Measurements from ENCODE around the gene DHRS4.
A peak's percentile ranks its signal among the peaks of the same experiment; 100 is the strongest.
"Not testable (repeated sequence)": the region's sequence is repeated elsewhere in the genome, so short reads cannot be mapped to it uniquely, and the experiment has no call there.

DHRS4 gene

DNA sequence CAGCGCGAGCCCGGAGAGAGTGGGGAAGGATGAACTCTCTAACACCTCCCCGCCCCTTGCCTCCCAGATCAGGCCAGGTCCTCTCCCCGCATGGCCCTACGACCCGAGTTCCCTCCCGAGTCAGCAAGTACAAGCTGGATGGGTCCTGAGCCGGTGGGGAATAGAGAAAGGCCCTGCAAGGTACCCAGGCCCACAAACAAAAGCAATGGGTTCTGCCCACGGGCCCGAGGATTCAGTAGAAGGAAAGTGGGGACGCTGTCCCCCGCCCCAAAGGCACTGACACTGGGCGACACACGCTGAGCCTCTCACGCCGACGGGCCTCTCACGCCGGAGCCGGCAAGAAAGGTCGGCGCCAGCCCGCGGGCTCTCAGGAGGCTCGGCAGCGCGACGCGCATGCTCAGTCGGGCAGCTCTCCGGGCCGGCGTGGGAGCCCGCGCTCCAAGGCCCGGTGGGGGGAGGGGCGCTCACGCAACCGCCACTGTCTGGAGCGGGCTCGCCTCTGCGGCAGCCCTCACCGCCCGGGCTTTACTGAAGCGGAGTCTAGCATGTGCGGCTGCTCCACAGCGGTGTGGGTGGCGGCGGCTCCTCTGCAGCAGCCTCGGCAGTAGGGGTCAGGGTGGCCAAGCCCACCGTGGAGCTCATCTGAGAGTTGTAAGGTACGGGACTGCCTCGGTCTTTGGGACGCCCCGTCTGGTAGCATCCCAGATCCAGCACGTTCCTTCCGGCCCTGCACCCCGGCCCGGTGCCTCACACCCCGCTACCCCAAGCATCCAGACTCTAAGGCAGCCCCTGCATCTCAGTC, 16.1 kb downstream of the DHRS4 start:
- not testable (repeated sequence) for H3K4me1 ChIP-seq (ENCODE audit: control insufficient read depth, insufficient read depth, low read length); H3K4me3 ChIP-seq (ENCODE audit: low read length); H3K27me3 ChIP-seq (ENCODE audit: control insufficient read depth, insufficient read depth, low read length); H3K9me3 ChIP-seq (ENCODE audit: control insufficient read depth, low read length); H3K36me3 ChIP-seq (ENCODE audit: control insufficient read depth, insufficient read depth, low read length)
- H3K9ac ChIP-seq (ENCODE audit: low read length): peak overlapping the region; percentile 28

DNA sequence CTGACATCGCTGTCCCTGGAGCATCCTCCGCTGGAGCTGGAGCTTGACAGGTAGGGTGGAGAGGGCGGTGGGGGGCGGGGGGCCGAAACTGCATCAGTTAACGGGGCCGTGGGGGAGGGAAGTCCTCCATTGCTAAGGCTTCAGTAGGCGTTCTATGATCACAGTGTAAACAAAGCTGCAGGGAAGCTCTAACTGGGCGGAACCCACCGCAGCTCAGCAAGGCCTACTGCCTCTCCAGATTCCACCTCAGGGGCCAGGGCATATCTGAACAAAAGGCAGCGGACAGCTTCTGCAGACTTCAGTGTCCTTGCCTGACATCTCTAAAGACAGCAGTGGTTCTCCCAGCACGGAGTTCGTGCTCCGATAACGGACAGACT, 16.7 kb downstream of the DHRS4 start:
- H3K9me3 ChIP-seq (ENCODE audit: control insufficient read depth, low read length); H3K4me3 ChIP-seq (ENCODE audit: low read length); H3K27me3 ChIP-seq (ENCODE audit: control insufficient read depth, insufficient read depth, low read length); H3K9ac ChIP-seq (ENCODE audit: low read length); H3K36me3 ChIP-seq (ENCODE audit: control insufficient read depth, insufficient read depth, low read length); H3K4me1 ChIP-seq (ENCODE audit: control insufficient read depth, insufficient read depth, low read length): not testable (repeated sequence)

DNA sequence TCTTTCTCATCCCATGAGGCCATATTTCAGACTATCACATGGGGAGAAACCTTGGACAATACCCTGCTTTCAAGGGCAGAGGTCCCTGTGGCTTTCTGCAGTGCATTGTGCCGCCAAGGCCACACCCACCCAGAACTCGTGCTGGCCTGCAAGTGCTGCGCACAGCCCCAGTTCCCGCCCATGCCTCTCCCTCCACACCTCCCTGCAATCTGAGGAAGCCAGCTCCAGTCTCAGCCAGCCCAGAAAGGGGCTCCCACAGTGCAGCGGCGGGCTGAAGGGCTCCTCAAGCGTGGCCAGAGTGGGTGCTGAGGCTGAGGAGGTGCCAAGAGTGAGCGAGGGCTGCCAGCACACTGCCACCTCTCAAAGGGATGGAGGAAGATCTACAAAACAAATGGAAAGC, 19.6 kb downstream of the DHRS4 start:
- H3K9me3 ChIP-seq (ENCODE audit: control insufficient read depth, low read length); H3K27me3 ChIP-seq (ENCODE audit: control insufficient read depth, insufficient read depth, low read length); H3K4me1 ChIP-seq (ENCODE audit: control insufficient read depth, insufficient read depth, low read length); H3K36me3 ChIP-seq (ENCODE audit: control insufficient read depth, insufficient read depth, low read length); H3K4me3 ChIP-seq (ENCODE audit: low read length); H3K9ac ChIP-seq (ENCODE audit: low read length): not testable (repeated sequence)

DNA sequence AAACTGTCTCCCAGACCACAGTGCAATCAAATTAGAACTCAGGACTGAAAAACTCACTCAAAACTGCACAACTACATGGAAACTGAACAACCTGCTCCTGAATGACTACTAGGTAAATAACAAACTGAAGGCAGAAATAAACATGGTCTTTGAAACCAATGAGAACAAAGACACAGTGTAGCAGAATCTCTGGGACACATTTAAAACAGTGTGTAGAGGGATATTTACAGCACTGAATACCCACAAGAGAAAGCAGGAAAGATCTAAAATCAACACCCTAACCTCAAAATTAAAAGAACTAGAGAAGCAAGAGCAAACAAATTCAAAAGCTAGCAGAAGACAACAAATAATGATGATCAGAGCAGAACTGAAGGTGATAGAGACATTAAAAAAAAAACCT, 20.5 kb downstream of the DHRS4 start:
- not testable (repeated sequence) for H3K27me3 ChIP-seq (ENCODE audit: control insufficient read depth, insufficient read depth, low read length); H3K36me3 ChIP-seq (ENCODE audit: control insufficient read depth, insufficient read depth, low read length); H3K9me3 ChIP-seq (ENCODE audit: control insufficient read depth, low read length); H3K4me3 ChIP-seq (ENCODE audit: low read length); H3K9ac ChIP-seq (ENCODE audit: low read length); H3K4me1 ChIP-seq (ENCODE audit: control insufficient read depth, insufficient read depth, low read length)

DNA sequence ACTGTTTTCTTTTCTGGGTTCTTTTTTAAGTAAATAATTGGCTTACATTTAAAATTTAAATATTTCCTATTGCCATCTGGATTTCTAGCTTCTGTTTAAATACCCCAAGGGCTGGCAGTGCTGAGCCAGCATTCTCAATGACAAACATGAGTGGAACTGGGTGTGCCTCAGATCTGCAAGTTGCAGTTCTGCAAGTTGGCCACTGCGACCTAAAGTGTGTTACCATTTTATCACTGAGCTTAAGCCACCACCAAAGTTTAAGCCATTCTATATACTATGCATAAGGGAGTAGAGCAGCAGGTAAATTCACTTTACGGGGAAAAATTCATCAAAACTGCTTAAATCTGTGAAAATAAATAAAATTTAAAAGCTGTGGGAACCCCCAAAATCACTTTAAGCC, 23.6 kb downstream of the DHRS4 start:
- not testable (repeated sequence) for H3K4me1 ChIP-seq (ENCODE audit: control insufficient read depth, insufficient read depth, low read length); H3K36me3 ChIP-seq (ENCODE audit: control insufficient read depth, insufficient read depth, low read length)

DNA sequence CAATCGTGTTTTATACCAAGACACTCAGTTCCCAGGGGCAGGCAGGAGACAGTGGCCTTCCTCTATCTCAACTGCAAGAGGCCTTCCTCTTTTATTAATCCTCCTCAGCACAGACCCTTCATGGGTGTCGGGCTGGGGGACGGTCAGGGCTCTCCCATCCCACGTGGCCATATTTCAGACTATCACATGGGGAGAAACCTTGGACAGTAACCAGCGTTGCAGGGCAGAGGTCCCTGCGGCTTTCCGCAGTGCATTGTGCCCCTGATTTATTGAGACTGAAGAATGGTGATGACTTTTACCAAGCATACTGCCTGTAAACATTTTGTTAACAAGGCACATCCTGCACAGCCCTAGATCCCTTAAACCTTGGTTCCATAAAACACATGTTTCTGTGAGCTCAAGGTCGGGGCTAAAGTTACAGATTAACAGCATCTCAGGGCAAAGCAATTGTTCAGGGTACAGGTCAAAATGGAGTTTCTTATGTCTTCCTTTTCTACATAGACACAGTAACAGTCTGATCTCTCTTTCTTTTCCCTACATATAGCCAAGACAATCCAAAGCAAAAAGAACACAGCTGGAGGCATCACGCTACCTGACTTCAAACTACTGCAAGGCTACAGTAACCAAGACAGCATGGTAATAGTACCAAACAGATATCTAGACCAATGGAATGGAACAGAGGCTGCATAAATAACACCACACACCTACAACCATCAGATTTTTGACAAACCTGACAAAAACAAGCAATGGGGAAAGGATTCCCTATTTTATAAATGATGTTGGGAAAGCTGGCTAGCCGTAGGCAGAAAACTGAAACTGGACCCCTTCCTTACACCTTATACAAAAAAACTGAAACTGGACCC, 28.6 kb downstream of the DHRS4 start:
- not testable (repeated sequence) for H3K4me1 ChIP-seq (ENCODE audit: control insufficient read depth, insufficient read depth, low read length); H3K4me3 ChIP-seq (ENCODE audit: low read length); H3K9me3 ChIP-seq (ENCODE audit: control insufficient read depth, low read length); H3K36me3 ChIP-seq (ENCODE audit: control insufficient read depth, insufficient read depth, low read length); H3K27me3 ChIP-seq (ENCODE audit: control insufficient read depth, insufficient read depth, low read length); H3K9ac ChIP-seq (ENCODE audit: low read length)

More for the DNA sequence above, 23.6 kb downstream of the DHRS4 start:
- not testable (repeated sequence) for H3K4me3 ChIP-seq (ENCODE audit: low read length); H3K27me3 ChIP-seq (ENCODE audit: control insufficient read depth, insufficient read depth, low read length); H3K9ac ChIP-seq (ENCODE audit: low read length); H3K9me3 ChIP-seq (ENCODE audit: control insufficient read depth, low read length)

DNA sequence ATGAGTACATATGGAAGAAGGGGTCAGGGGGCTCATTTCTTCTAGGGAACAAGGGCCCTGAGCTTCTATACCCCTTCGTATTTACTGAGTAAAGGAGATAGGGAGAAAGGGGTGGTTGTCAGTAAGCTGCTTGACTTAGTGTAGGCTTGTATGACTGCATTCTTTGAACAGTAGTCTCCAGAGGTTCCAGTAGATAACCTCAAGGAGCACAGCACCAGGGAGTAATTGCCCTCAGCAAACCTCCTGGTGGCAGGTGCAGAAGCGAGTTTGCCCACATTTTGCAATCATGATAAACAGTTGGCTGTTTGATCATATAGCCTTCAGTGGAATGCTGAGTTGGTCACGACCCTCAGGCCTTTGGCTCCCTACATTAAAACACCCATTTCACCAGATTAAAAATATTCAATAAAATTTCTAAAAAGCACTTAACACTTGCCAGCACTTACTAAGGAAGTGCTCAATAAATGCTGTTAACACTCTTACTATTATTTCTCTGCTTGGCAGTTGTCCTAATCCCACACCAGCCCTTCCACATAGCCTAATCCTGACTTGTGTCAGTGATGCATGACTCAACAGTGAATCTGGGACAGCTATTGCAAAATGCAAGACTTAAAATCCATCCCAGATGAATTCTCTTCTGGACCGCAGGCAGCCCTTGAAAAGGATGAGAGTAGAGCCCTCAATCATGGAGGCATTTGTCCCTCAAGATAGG, 31.5 kb downstream of the DHRS4 start:
- H3K27me3 ChIP-seq (ENCODE audit: control insufficient read depth, insufficient read depth, low read length): no peaks in the 10 kb centered on the region
- H3K9me3 ChIP-seq (ENCODE audit: control insufficient read depth, low read length): no peaks in the 10 kb centered on the region
- H3K36me3 ChIP-seq (ENCODE audit: control insufficient read depth, insufficient read depth, low read length): no peaks in the 10 kb centered on the region
- no peak overlapping the region for H3K4me3 ChIP-seq (ENCODE audit: low read length)
- H3K4me1 ChIP-seq (ENCODE audit: control insufficient read depth, insufficient read depth, low read length): peaks cover 7% of the 10 kb centered on the region
- no peak overlapping the region for H3K9ac ChIP-seq (ENCODE audit: low read length)

DNA sequence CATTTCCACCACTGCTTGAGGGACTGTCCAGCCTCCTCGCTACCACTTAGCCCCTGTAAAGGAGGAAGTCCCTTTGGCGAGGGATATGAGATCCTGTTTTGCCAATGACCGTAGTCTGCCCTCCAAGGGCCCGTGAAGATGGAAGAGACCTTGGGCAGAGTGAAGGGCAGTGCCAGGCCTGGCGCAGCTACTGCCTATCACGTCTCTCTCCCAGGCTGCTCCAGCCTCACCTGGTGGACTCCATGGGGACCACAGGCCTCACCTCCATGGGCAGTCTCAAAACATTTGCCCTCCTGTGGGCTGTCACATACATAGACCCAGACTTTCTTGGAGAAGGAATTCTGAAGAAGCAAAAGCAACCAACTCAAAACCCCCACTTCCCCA, 34.6 kb downstream of the DHRS4 start:
- not testable (repeated sequence) for H3K27me3 ChIP-seq (ENCODE audit: control insufficient read depth, insufficient read depth, low read length); H3K4me1 ChIP-seq (ENCODE audit: control insufficient read depth, insufficient read depth, low read length); H3K36me3 ChIP-seq (ENCODE audit: control insufficient read depth, insufficient read depth, low read length); H3K9me3 ChIP-seq (ENCODE audit: control insufficient read depth, low read length); H3K9ac ChIP-seq (ENCODE audit: low read length); H3K4me3 ChIP-seq (ENCODE audit: low read length)

DNA sequence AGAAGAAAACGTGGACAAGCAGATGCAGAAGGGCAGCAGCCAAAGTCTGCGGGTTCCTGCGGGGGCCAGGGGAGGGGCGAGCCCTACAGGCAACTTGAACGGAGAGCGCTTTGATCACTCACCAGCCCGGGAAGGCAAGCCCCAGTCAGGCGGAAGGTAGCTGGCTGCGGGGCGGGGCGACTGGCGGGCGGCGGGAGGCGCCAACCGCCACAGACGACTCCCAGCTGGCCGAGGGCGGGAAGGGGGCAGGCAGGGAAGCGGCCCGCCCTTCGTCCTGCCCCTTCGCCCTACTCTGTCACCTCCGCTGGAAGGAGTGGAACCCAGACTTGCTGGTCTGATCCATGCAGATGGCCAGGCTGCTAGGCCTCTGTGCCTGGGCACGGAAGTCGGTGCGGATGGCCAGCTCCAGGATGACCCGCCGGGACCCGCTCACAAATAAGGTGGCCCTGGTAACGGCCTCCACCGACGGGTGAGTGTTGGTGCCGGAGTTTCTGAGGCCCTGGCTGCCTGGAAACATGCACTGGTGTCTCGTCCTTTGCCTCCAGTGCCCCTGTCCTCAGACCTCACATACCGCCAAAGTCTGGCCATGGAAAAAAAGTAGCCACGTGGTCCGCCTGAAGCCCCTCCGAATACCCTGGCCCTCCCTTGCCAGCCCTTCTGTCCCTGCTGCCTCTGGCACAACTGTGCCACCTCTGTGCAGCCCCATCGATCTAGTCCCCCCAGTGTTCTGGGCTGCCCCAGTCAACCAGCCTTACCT, 35.2 kb downstream of the DHRS4 start, which contains the start of gene DHRS4L2:
TSS of gene DHRS4L2 (plus strand) at position 323 of the 757 bp plus-strand sequence. CDS start at position 342, 19 bp downstream.
- not testable (repeated sequence) for H3K9me3 ChIP-seq (ENCODE audit: control insufficient read depth, low read length); H3K27me3 ChIP-seq (ENCODE audit: control insufficient read depth, insufficient read depth, low read length); H3K36me3 ChIP-seq (ENCODE audit: control insufficient read depth, insufficient read depth, low read length); H3K4me3 ChIP-seq (ENCODE audit: low read length); H3K4me1 ChIP-seq (ENCODE audit: control insufficient read depth, insufficient read depth, low read length)
- peak within 1 kb of the TSS; percentile 23 for H3K9ac ChIP-seq (ENCODE audit: low read length)

DNA sequence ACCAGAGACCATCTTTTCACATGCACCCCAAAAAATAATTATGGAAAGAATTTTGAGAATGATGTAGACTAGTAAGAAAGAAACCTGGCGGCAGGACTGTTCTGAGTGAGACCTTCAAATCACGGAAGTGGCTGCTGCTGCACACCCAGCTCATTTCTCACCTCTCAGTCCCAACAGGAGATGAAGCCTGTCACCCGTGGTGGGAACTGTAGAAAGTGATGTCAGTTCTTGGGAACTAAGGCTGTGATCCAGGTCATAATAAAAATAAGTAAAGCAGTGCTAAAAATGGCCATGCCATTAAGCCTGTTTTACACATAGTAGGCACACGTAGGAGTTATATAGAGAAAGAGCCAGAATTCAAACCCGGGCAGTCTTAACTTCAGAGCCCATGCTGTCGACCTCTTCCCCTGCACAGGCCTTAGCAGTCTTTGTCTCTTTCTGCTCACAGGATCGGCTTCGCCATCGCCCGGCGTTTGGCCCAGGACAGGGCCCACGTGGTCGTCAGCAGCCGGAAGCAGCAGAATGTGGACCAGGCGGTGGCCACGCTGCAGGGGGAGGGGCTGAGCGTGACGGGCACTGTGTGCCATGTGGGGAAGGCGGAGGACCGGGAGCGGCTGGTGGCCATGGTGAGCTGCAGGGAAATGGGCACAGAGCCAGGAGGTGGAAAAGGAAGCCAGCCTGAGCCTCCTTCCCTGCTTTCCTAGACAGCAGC, 36.3 kb downstream of the DHRS4 start:
- not testable (repeated sequence) for H3K9me3 ChIP-seq (ENCODE audit: control insufficient read depth, low read length); H3K36me3 ChIP-seq (ENCODE audit: control insufficient read depth, insufficient read depth, low read length); H3K27me3 ChIP-seq (ENCODE audit: control insufficient read depth, insufficient read depth, low read length); H3K4me1 ChIP-seq (ENCODE audit: control insufficient read depth, insufficient read depth, low read length); H3K9ac ChIP-seq (ENCODE audit: low read length); H3K4me3 ChIP-seq (ENCODE audit: low read length)

DNA sequence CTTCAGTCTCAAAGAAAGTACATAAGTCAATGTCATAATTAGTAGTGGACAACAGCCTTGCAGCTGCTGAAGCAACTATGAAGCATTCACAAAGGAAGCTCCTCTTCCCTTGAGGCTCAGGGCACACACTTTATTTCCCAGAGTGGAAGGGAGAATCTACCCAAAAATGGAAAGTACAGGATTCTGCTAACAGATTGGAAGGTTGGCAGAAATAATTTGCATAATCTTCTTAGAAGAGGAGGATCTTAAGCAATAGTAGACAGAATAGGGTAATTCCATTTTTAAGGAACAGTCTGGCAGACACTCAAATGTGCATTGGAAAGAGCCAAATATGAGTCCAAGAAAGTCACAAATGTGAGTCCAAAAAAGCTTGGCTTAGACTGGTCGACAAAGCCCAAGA, 37.4 kb downstream of the DHRS4 start:
- H3K36me3 ChIP-seq (ENCODE audit: control insufficient read depth, insufficient read depth, low read length); H3K27me3 ChIP-seq (ENCODE audit: control insufficient read depth, insufficient read depth, low read length); H3K4me3 ChIP-seq (ENCODE audit: low read length): not testable (repeated sequence)

More for the DNA sequence above, 37.4 kb downstream of the DHRS4 start:
- not testable (repeated sequence) for H3K9ac ChIP-seq (ENCODE audit: low read length); H3K9me3 ChIP-seq (ENCODE audit: control insufficient read depth, low read length); H3K4me1 ChIP-seq (ENCODE audit: control insufficient read depth, insufficient read depth, low read length)
